HG03025 (cell line): ENCODE measurements around the gene PCNP.
"Not testable (repeated sequence)": the region's sequence is repeated elsewhere in the genome, so short reads cannot be mapped to it uniquely, and the experiment has no call there.

ENCODE experiments used
- ATAC-seq: cut with Tn5 transposase; IDR thresholded peaks from one replicate; pipeline ENCODE4 v1.9.1; 2021; ENCODE audit warnings: mild to moderate bottlenecking, moderate library complexity; ENCODE audit not compliant: unreplicated experiment, low FRiP score

PCNP gene

GRCh38 chr3:101561630-101562328 lies 12.2 kb upstream of the PCNP start, which contains the start of gene TRMT10C:
Gene TRMT10C (plus strand): TSS chr3:101561868. CDS start chr3:101564782, 2,914 bp downstream.
- peak; percentile 100 for ATAC-seq

- no peak for ATAC-seq
These were observed 6.3 kb upstream of the PCNP start for GRCh38 chr3:101567528-101568317.

- no peak for ATAC-seq
These were observed 2.7 kb upstream of the PCNP start for GRCh38 chr3:101571028-101571895.

- ATAC-seq: peak; percentile 45
These were observed 570 bp downstream of the PCNP start for GRCh38 chr3:101574388-101575112.

- no peak for ATAC-seq
These were observed 3.3 kb downstream of the PCNP start for GRCh38 chr3:101577286-101577685.

- ATAC-seq: no peak
These were observed 14.6 kb downstream of the PCNP start for GRCh38 chr3:101588616-101589015.

- no peak for ATAC-seq
These were observed 17.1 kb downstream of the PCNP start for GRCh38 chr3:101591071-101591470.

GRCh38 chr3:101602731-101603130 lies 28.8 kb downstream of the PCNP start:
- ATAC-seq: no peak

GRCh38 chr3:101603184-101603583 lies 29.2 kb downstream of the PCNP start:
- no peak for ATAC-seq

GRCh38 chr3:101605398-101605797 lies 31.4 kb downstream of the PCNP start:
- not testable (repeated sequence) for ATAC-seq

- no peak for ATAC-seq
These were observed 37.0 kb downstream of the PCNP start for GRCh38 chr3:101611023-101611422.

- not testable (repeated sequence) for ATAC-seq
These were observed 39.0 kb downstream of the PCNP start for GRCh38 chr3:101613014-101613413.

- no peak for ATAC-seq
These were observed 41.5 kb downstream of the PCNP start for GRCh38 chr3:101615525-101615924.

- ATAC-seq: no peak
These were observed 43.5 kb downstream of the PCNP start for GRCh38 chr3:101617478-101617877.

- no peak for ATAC-seq
These were observed 44.7 kb downstream of the PCNP start for GRCh38 chr3:101618726-101619125.

GRCh38 chr3:101619734-101620133 lies 45.8 kb downstream of the PCNP start:
- ATAC-seq: no peak

- ATAC-seq: no peak
These were observed 49.7 kb downstream of the PCNP start for GRCh38 chr3:101623656-101624055.

- ATAC-seq: no peak
These were observed 50.9 kb downstream of the PCNP start for GRCh38 chr3:101624857-101625256.

GRCh38 chr3:101625879-101626278 lies 51.9 kb downstream of the PCNP start:
- no peak for ATAC-seq

GRCh38 chr3:101629219-101629618 lies 55.2 kb downstream of the PCNP start:
- no peak for ATAC-seq
